Measurements from ENCODE around the gene SLC6A14. TPM values are rescaled to one million over a fixed set of nuclear protein-coding genes. Genes with fewer than 3 reads are reported as not detected.

Gene SLC6A14
- total RNA-seq = 31.3 and 111 TPM in 2 replicates

GRCh38 chrX:116436358-116436816, at the start of gene SLC6A14:
Gene SLC6A14, plus strand, starts transcription at chrX:116436606. Its CDS starts 104 bp downstream, at chrX:116436710.
- no peaks in the 10 kb centered on the region for H3K27me3 ChIP-seq (ENCODE audit: control insufficient read depth, insufficient read depth, low read length)
- H3K36me3 ChIP-seq (ENCODE audit: control insufficient read depth, insufficient read depth, low read length) = no peaks in the 10 kb centered on the region
- DNase-seq (ENCODE audit: low read depth) = peak; percentile 62
- TF ChIP-seq CTCF (IDR thresholded peaks at IDR 0.05; ENCODE audit: insufficient read depth, low read length, severe bottlenecking) = no peak
- FAIRE-seq = peak; percentile 28
- peak within 1 kb of the TSS; percentile 16 for H3K4me3 ChIP-seq (ENCODE audit: low read depth, low read length)

GRCh38 chrX:116395752-116396151, 40.7 kb upstream of the SLC6A14 start:
- Histone ChIP-seq H3K27me3 (ENCODE audit: control insufficient read depth, insufficient read depth, low read length) (no peaks in the 10 kb centered on the region), H3K4me3 (ENCODE audit: low read depth, low read length) (no peak overlapping the region), H3K36me3 (ENCODE audit: control insufficient read depth, insufficient read depth, low read length) (no peaks in the 10 kb centered on the region)
- TF ChIP-seq CTCF (IDR thresholded peaks at IDR 0.05; ENCODE audit: insufficient read depth, low read length, severe bottlenecking) = no peak
- FAIRE-seq (no peak), DNase-seq (ENCODE audit: low read depth) (no peak)

- Histone ChIP-seq H3K36me3 (ENCODE audit: control insufficient read depth, insufficient read depth, low read length) (no peaks in the 10 kb centered on the region), H3K27me3 (ENCODE audit: control insufficient read depth, insufficient read depth, low read length) (no peaks in the 10 kb centered on the region), H3K4me3 (ENCODE audit: low read depth, low read length) (no peak overlapping the region)
- FAIRE-seq = no peak
- TF ChIP-seq CTCF (IDR thresholded peaks at IDR 0.05; ENCODE audit: insufficient read depth, low read length, severe bottlenecking) = no peak
- DNase-seq (ENCODE audit: low read depth) = no peak
Observed at GRCh38 chrX:116399681-116400080, 36.7 kb upstream of the SLC6A14 start.

GRCh38 chrX:116409219-116409618, 27.2 kb upstream of the SLC6A14 start:
- Histone ChIP-seq H3K36me3 (ENCODE audit: control insufficient read depth, insufficient read depth, low read length) (no peaks in the 10 kb centered on the region), H3K27me3 (ENCODE audit: control insufficient read depth, insufficient read depth, low read length) (no peaks in the 10 kb centered on the region), H3K4me3 (ENCODE audit: low read depth, low read length) (no peak overlapping the region)
- TF ChIP-seq CTCF (IDR thresholded peaks at IDR 0.05; ENCODE audit: insufficient read depth, low read length, severe bottlenecking) = no peak
- FAIRE-seq (no peak), DNase-seq (ENCODE audit: low read depth) (no peak)

GRCh38 chrX:116413273-116413672, 23.1 kb upstream of the SLC6A14 start:
- FAIRE-seq = no peak
- no peak for TF ChIP-seq CTCF (IDR thresholded peaks at IDR 0.05; ENCODE audit: insufficient read depth, low read length, severe bottlenecking)
- Histone ChIP-seq H3K36me3 (ENCODE audit: control insufficient read depth, insufficient read depth, low read length) (no peaks in the 10 kb centered on the region), H3K27me3 (ENCODE audit: control insufficient read depth, insufficient read depth, low read length) (no peaks in the 10 kb centered on the region), H3K4me3 (ENCODE audit: low read depth, low read length) (no peak overlapping the region)
- DNase-seq (ENCODE audit: low read depth) = peak; percentile 85

- DNase-seq (ENCODE audit: low read depth) (peak; percentile 66), FAIRE-seq (no peak)
- TF ChIP-seq CTCF (IDR thresholded peaks at IDR 0.05; ENCODE audit: insufficient read depth, low read length, severe bottlenecking) = no peak
- Histone ChIP-seq H3K27me3 (ENCODE audit: control insufficient read depth, insufficient read depth, low read length) (no peaks in the 10 kb centered on the region), H3K4me3 (ENCODE audit: low read depth, low read length) (no peak overlapping the region), H3K36me3 (ENCODE audit: control insufficient read depth, insufficient read depth, low read length) (no peaks in the 10 kb centered on the region)
Observed at GRCh38 chrX:116417214-116417613, 19.2 kb upstream of the SLC6A14 start.

Measured in bronchial epithelial cell (primary cell).